Stomach (tissue), 4 donors: ENCODE measurements around the gene RIT1.

Source experiments
- CTCF ChIP-seq, 7 experiments: fragments of 450-650 bp in 4 of 7; fragments of 200-600 bp in 3 of 7; sonication (generic) in 3 of 7; IDR thresholded peaks; one replicate each; pipeline ENCODE4 v1.5.1; 2016 to 2019; ENCODE audit warnings: antibody characterized with exemption in 7 of 7, control low read depth in 2 of 7, mild to moderate bottlenecking in 1 of 7
- EP300 ChIP-seq: sonication (generic); formaldehyde crosslinking; IDR thresholded peaks from one replicate; pipeline ENCODE4 v1.6.1; 2017; ENCODE audit warnings: antibody characterized with exemption
- POLR2A ChIP-seq, 4 donors: fragments of 450-650 bp; IDR thresholded peaks; one replicate each; pipeline ENCODE4 v1.6.1; 2016; ENCODE audit warnings: antibody characterized with exemption in 4 of 4, control low read depth in 2 of 4, mild to moderate bottlenecking in 1 of 4, moderate library complexity in 1 of 4
- POLR2AphosphoS5 ChIP-seq, 3 donors: sonication (generic); formaldehyde crosslinking; IDR thresholded peaks; one replicate each; pipeline ENCODE4 v1.6.1; 2016; ENCODE audit warnings: antibody characterized with exemption in 3 of 3

DNA sequence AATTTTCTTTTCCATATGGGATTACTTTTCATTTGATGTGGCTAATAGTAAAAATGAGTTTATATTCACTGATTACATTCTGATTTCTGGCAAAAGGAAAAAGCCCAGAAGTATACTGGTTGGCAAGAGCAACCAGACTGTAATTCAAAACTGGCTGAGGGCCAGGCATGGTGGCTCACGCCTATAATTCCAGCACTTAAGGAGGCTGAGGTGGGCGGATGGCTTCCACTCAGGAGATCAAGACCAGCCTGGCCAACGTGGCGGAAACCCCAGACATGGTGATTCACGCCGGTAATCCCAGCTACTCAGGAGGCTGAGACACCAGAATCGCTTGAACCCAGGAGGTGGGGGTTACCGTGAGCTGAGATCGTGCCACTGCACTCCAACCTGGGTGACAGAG lies 37.3 kb downstream of the RIT1 start:
- TF ChIP-seq CTCF (IDR thresholded peaks at IDR 0.05) (no peak), POLR2AphosphoS5 (IDR thresholded peaks at IDR 0.05) (no peak), POLR2A (IDR thresholded peaks at IDR 0.05) (no peak), EP300 (no peak)
